Measurements from ENCODE around the gene ZNF346. TPM values are rescaled to one million over a fixed set of nuclear protein-coding genes. Genes with fewer than 3 reads are reported as not detected.

ZNF346 gene
- total and polyA plus RNA-seq, 2 experiments from 2014 or later = 13.8 to 21.4 TPM

DNA sequence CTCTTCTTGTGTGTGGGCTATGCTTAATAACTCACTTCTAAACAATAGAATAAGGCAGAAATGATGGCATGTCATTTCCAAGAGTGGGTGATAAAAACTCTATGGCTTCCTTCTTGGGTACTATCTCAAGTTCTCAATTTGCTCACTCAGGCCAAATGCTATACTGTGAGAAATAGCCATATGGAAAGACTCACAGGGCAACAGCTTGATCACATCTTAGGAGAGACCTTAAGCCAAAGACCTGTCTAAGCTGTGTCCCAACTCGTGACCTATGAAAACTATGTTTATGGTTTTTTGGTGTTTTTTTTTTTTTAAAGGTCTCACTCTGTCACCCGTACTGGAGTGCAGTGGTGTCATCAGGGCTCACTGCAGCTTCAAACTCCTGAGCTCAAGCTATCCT is 13.8 kb upstream of the ZNF346 start:
- H3K4me2 ChIP-seq = no peak overlapping the region
- 74% methylated on average over 2 of the region's 2 CpGs for WGBS (ENCODE audit: low lambda C conversion rate, missing lambda C conversion rate)
- H3K4me1 ChIP-seq (ENCODE audit: insufficient read depth) = peaks cover 15% of the 10 kb centered on the region
- no peaks in the 10 kb centered on the region for H3K36me3 ChIP-seq (replicated peaks; ENCODE audit: insufficient read depth, low read depth)
- no peak overlapping the region for H2AFZ ChIP-seq
- peaks cover 25% of the 10 kb centered on the region for H3K79me2 ChIP-seq
- H4K20me1 ChIP-seq (ENCODE audit: insufficient read depth, poor library complexity, severe bottlenecking) = peaks cover 19% of the 10 kb centered on the region
- H3K4me3 ChIP-seq = no peak overlapping the region
- no peaks in the 10 kb centered on the region for H3K27me3 ChIP-seq
- TF ChIP-seq CTCF (IDR thresholded peaks at IDR 0.05; ENCODE audit: poor library complexity) (no peak), EZH2 (IDR thresholded peaks at IDR 0.05; ENCODE audit: borderline replicate concordance) (no peak), EZH2phosphoT487 (IDR thresholded peaks at IDR 0.05; ENCODE audit: low read depth, severe bottlenecking, unreplicated experiment) (no peak)
- H3K9me3 ChIP-seq (ENCODE audit: low read depth) = no peaks in the 10 kb centered on the region
- H3K9me2 ChIP-seq (replicated peaks; ENCODE audit: insufficient read depth) = no peaks in the 10 kb centered on the region
- no peak overlapping the region for H3K27ac ChIP-seq
- no peak for DNase-seq (ENCODE audit: low spot score)

- H3K4me3 ChIP-seq = no peak overlapping the region
- H3K27ac ChIP-seq = no peak overlapping the region
- H3K4me2 ChIP-seq = no peak overlapping the region
- no peak overlapping the region for H2AFZ ChIP-seq
- WGBS (ENCODE audit: low lambda C conversion rate, missing lambda C conversion rate) = 93% methylated on average over 4 of the region's 4 CpGs
- no peaks in the 10 kb centered on the region for H3K27me3 ChIP-seq
- H3K9me2 ChIP-seq (replicated peaks; ENCODE audit: insufficient read depth) = no peaks in the 10 kb centered on the region
- H3K9me3 ChIP-seq (ENCODE audit: low read depth) = no peaks in the 10 kb centered on the region
- H3K36me3 ChIP-seq (replicated peaks; ENCODE audit: insufficient read depth, low read depth) = no peaks in the 10 kb centered on the region
- TF ChIP-seq CTCF (IDR thresholded peaks at IDR 0.05; ENCODE audit: poor library complexity) (no peak), EZH2phosphoT487 (IDR thresholded peaks at IDR 0.05; ENCODE audit: low read depth, severe bottlenecking, unreplicated experiment) (no peak), EZH2 (IDR thresholded peaks at IDR 0.05; ENCODE audit: borderline replicate concordance) (no peak)
- DNase-seq (ENCODE audit: low spot score) = no peak
- peaks cover 5% of the 10 kb centered on the region for H4K20me1 ChIP-seq (ENCODE audit: insufficient read depth, poor library complexity, severe bottlenecking)
- peaks cover 10% of the 10 kb centered on the region for H3K79me2 ChIP-seq
- H3K4me1 ChIP-seq (ENCODE audit: insufficient read depth) = peaks cover 3% of the 10 kb centered on the region
Measured at GRCh38 chr5:177010153-177010552, 12.3 kb upstream of the ZNF346 start.

DNA sequence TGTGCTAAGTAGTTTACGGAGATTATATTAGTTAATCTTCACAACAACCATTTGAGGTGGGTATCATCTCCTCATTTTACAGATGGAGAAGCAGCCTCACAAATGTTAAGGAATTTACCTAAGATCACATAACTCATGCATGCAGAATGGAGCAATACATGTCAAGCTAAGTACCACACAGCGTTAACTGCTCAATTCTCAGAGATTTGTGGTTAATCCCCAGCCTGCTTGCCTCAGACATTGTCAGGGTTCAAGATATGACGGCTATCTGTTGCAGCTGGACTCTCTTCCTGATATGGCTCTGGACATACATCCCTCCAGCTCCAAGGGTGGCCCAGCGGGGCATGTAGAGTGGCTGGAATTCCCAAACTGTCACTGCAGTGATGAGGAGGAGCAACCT is 7.3 kb upstream of the ZNF346 start:
- H2AFZ ChIP-seq = no peak overlapping the region
- H3K4me3 ChIP-seq = no peak overlapping the region
- H3K9me2 ChIP-seq (replicated peaks; ENCODE audit: insufficient read depth) = no peaks in the 10 kb centered on the region
- H3K27me3 ChIP-seq = no peaks in the 10 kb centered on the region
- H4K20me1 ChIP-seq (ENCODE audit: insufficient read depth, poor library complexity, severe bottlenecking) = no peaks in the 10 kb centered on the region
- no peaks in the 10 kb centered on the region for H3K36me3 ChIP-seq (replicated peaks; ENCODE audit: insufficient read depth, low read depth)
- TF ChIP-seq EZH2phosphoT487 (IDR thresholded peaks at IDR 0.05; ENCODE audit: low read depth, severe bottlenecking, unreplicated experiment) (no peak), CTCF (IDR thresholded peaks at IDR 0.05; ENCODE audit: poor library complexity) (no peak), EZH2 (IDR thresholded peaks at IDR 0.05; ENCODE audit: borderline replicate concordance) (no peak)
- WGBS (ENCODE audit: low lambda C conversion rate, missing lambda C conversion rate) = 74% methylated on average over 4 of the region's 4 CpGs
- no peaks in the 10 kb centered on the region for H3K4me1 ChIP-seq (ENCODE audit: insufficient read depth)
- H3K79me2 ChIP-seq = no peaks in the 10 kb centered on the region
- H3K4me2 ChIP-seq = no peak overlapping the region
- DNase-seq (ENCODE audit: low spot score) = no peak
- no peaks in the 10 kb centered on the region for H3K9me3 ChIP-seq (ENCODE audit: low read depth)
- no peak overlapping the region for H3K27ac ChIP-seq

- no peak for DNase-seq (ENCODE audit: low spot score)
- Histone ChIP-seq H3K4me3 (no peak overlapping the region), H3K9me2 (replicated peaks; ENCODE audit: insufficient read depth) (no peaks in the 10 kb centered on the region), H3K79me2 (peaks cover 18% of the 10 kb centered on the region), H2AFZ (no peak overlapping the region), H4K20me1 (ENCODE audit: insufficient read depth, poor library complexity, severe bottlenecking) (no peaks in the 10 kb centered on the region), H3K4me2 (no peak overlapping the region), H3K27me3 (no peaks in the 10 kb centered on the region), H3K36me3 (replicated peaks; ENCODE audit: insufficient read depth, low read depth) (no peaks in the 10 kb centered on the region), H3K4me1 (ENCODE audit: insufficient read depth) (peaks cover 5% of the 10 kb centered on the region), H3K27ac (no peak overlapping the region), H3K9me3 (ENCODE audit: low read depth) (no peaks in the 10 kb centered on the region)
- TF ChIP-seq EZH2 (IDR thresholded peaks at IDR 0.05; ENCODE audit: borderline replicate concordance) = no peak
- TF ChIP-seq CTCF (IDR thresholded peaks at IDR 0.05; ENCODE audit: poor library complexity) = no peak
- no peak for TF ChIP-seq EZH2phosphoT487 (IDR thresholded peaks at IDR 0.05; ENCODE audit: low read depth, severe bottlenecking, unreplicated experiment)
- 96% methylated on average over 2 of the region's 2 CpGs for WGBS (ENCODE audit: low lambda C conversion rate, missing lambda C conversion rate)
Measured at GRCh38 chr5:177018341-177018740, 4.2 kb upstream of the ZNF346 start.
